IPS DF 19.7 (cell line): ENCODE measurements around the gene MYO7A.

ENCODE experiments used
- DNase-seq: peaks from one replicate; pipeline ENCODE4 v3.0.0-alpha.2; 2013; ENCODE audit warnings: low read depth, low spot score

The MYO7A gene

GRCh38 chr11:77127920-77128691 is at the start of gene MYO7A:
Gene MYO7A (plus strand): TSS chr11:77128246. CDS start chr11:77130635, 2,389 bp downstream.
- DNase-seq = no peak

- no peak for DNase-seq
Observed at GRCh38 chr11:77079666-77080065, 48.4 kb upstream of the MYO7A start.

GRCh38 chr11:77080643-77081210 is 47.3 kb upstream of the MYO7A start:
- DNase-seq = no peak

- DNase-seq = no peak
Observed at GRCh38 chr11:77081381-77081851, 46.6 kb upstream of the MYO7A start.

GRCh38 chr11:77081976-77082836 is 45.8 kb upstream of the MYO7A start:
- DNase-seq = no peak

- DNase-seq = no peak
Observed at GRCh38 chr11:77082838-77083565, 45.0 kb upstream of the MYO7A start.

GRCh38 chr11:77083566-77084245 is 44.3 kb upstream of the MYO7A start:
- no peak for DNase-seq

- no peak for DNase-seq
Observed at GRCh38 chr11:77084581-77085191, 43.4 kb upstream of the MYO7A start.

- DNase-seq = no peak
Observed at GRCh38 chr11:77085652-77086051, 42.4 kb upstream of the MYO7A start.

GRCh38 chr11:77086521-77087472 is 41.2 kb upstream of the MYO7A start:
- no peak for DNase-seq

- no peak for DNase-seq
Observed at GRCh38 chr11:77087723-77088225, 40.3 kb upstream of the MYO7A start.

- DNase-seq = no peak
Observed at GRCh38 chr11:77088236-77089003, 39.6 kb upstream of the MYO7A start.

GRCh38 chr11:77089004-77089545 is 39.0 kb upstream of the MYO7A start:
- no peak for DNase-seq

- DNase-seq = no peak
Observed at GRCh38 chr11:77090046-77090372, 38.0 kb upstream of the MYO7A start.

GRCh38 chr11:77090373-77091111 is 37.5 kb upstream of the MYO7A start:
- no peak for DNase-seq

- no peak for DNase-seq
Observed at GRCh38 chr11:77091146-77091940, 36.7 kb upstream of the MYO7A start.

- no peak for DNase-seq
Observed at GRCh38 chr11:77092382-77092781, 35.7 kb upstream of the MYO7A start.
